HG02588 (cell line): ENCODE results near the gene COL15A1.

Experiments used
- ATAC-seq: cut with Tn5 transposase; IDR thresholded peaks from one replicate; pipeline ENCODE4 v1.9.1; 2021; ENCODE audit warnings: mild to moderate bottlenecking, moderate library complexity; ENCODE audit not compliant: unreplicated experiment

The COL15A1 gene

DNA sequence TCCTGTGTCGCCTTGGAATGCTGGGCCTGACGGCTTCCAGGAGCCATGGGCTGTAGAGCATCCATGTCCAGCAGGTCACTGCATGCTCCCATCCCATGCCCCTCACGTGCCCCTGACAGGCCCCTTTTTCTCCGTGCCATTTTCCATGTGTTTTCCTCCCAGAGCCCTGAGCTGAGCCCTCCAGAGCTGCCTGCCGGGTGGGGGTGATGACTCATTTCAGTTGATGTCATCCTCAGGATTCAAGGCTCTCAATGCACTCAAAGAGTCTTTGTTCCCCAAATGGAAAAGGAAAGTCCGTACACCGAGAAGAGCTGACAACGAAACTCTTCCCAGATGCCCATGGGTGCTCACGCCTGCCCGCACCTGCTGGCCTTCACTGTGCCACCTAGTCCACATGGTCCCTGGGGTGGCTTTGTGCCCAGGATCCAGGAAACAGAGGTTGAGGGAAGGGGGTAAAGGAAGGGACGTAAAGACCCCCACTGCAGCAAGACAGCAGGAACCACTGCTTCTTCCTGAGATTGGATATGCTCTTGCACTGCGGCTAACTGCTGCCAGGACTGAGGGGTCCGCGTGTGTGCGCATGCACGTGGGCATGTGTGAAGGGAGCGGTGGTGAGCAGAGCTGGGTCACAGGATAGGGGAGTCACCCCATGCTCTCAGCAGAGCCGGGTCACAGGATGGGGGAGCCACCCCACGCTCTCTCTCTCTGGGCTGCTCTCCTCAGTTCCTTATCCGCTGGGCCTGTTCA is 27.6 kb downstream of the COL15A1 start:
- ATAC-seq: no peak

DNA sequence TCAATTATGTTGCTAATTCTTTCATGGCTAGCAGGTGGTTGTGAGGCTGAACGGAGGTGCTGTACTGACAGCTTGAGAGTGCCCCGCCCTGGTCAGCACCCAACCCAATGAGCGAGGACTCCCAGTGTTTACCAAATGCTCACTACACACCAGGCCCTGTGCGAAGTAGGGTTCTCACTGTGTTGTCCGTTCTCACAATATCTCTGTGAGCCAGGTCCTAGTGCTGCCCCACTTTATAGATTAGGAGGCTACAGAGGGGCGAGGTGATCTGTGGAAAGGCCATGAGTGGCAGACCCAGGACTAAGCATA is 28.2 kb downstream of the COL15A1 start:
- ATAC-seq: no peak

DNA sequence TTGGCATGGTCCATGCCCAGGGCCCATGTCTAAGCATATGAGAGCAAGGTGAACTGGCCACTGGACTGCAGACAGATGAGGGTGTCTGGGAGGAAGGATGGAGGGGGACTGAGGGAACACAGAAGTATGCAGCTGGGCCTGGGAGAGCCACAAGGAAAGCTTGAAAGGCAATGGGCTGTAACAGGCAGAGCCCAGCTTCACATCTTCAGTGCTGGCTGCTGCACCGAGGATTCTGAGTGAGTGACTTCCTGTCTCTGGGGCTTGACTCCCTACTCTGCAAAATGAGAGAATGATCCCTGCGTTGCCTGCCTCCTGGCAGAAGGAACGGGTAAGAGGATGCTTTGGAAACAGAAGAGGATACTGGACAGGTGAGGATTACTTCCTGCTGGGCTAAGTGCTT is 29.0 kb downstream of the COL15A1 start:
- no peak for ATAC-seq

DNA sequence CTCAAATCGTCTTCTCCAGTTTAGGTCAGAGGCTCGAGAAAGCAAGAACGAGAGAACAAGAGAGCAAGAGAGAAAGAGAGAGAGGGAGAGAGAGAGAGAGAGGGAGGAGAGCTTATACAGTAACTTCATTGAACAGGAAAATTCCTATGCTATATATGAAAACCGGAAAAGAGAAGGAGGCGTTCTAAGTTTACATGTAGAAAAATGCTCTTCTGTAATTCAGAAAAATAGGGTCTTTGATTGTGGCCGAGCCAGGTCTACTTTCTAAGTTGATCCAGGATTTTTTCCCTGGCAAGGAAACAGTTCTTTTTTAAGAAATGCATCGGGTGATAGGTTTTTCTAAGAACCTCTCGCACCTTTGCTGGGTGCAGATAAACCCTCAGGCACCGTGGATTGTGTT is 29.5 kb downstream of the COL15A1 start:
- no peak for ATAC-seq

DNA sequence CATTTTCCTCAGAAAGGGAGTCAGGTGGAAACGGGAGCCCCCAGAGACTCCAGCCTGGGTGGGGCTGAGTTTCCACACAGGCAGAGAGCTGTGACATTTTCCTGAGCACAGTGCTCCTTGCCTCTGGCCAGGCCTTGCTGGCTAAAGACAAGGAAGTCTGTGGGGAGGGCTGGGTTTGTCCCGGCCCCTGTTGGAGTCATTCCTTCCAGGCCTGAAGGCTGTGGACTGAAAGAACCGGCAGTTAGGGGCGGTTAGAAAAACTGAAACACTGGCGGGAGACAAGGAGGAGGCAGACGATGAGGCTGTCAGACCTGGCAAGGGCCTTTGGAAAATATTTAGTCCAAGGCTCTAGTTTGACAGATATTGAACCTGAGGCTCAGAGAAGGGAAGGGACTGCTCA is 29.9 kb downstream of the COL15A1 start:
- ATAC-seq: no peak

DNA sequence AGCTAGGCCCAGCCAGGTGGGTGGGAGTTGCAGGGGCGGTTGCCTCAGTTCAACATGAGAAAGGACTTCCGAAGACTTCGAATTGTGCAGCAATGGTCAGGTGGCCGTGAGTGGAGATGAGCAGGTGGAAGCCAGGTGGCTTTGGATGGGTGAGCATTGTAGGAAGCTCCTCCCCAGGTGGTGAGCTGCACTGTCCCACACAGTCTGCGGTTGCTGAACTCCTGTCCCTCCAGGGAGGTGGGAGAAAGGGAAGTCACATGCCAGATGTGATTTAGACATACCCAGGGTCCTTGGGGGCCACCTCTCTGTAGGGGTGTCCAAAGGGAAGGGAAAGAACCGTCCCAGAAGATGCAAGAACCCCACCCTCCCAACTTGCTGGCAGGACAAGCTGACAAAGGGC is 30.4 kb downstream of the COL15A1 start:
- ATAC-seq: no peak

DNA sequence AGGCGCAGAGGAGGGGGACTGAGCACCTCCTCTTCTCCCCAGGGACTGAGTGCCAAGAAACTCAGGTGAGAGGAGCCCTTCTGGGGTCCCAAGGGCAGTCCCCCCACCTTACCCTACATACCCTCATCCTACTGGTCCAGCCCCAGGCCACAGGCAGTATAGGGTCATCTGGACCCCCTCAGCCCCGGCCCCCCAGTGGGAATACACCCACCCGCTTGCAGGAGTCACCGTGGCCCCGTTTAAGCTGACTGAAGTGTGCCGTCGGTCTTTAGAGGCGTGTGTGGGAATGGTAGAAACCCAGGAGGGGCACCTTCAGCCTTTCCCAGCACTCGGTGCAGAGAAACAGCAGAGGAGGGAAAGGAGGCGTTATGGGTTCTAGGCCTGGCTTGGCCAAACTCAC is 30.8 kb downstream of the COL15A1 start:
- no peak for ATAC-seq

DNA sequence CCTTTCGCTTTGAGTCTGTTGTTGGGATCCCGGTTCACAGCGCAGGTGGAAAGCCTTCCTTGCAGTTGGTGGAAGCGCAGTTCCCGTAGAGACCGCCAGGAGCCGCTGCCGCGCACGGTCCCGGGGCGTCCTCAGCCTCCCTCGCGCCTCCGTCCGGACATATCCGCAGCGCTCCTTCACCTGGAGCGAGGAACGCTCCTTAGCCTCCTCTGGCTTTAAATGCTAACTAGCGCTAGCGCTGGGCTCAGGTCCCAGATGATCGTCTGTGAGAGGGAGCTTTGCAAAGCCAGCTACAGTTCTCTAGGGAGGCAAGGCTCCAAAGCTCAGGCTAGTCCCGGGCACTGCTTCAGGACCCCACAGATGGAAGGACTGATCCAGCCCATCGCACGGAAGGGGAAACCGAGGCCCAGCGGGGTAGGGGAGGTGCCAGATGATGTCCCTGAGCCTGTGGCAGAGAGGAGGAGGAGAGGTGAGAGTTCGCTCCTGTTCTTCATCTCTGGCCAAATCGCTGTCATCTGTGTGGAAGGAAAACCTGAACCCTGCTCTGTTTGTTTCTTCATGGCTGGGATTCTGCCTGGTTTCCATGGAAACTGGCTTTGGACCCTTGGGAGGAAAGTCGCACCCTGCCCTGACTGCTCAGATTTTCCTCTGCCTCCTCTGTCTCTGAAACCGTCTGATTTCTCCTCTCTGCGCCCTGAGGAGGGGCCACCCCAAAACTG is 31.4 kb downstream of the COL15A1 start:
- ATAC-seq: peak; percentile 86

DNA sequence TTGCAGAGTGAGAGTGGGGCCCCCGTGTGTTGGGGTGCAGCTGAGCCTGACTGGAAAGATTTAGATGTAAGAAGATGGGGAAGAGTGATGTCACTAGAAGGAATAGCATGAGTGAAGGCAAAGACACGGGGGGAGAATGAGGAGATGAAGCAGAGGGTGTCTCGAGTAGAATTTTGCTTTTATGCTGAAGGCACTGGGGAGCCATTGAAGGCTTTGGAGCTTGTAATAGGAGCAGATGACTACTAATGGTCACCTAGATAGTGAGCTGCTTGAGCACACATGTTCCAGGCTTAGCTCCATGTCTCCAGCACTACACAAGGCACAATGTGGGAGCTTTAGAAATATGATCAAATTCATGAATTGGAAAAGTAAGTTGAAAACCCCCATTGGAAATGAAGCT is 32.1 kb downstream of the COL15A1 start:
- no peak for ATAC-seq

DNA sequence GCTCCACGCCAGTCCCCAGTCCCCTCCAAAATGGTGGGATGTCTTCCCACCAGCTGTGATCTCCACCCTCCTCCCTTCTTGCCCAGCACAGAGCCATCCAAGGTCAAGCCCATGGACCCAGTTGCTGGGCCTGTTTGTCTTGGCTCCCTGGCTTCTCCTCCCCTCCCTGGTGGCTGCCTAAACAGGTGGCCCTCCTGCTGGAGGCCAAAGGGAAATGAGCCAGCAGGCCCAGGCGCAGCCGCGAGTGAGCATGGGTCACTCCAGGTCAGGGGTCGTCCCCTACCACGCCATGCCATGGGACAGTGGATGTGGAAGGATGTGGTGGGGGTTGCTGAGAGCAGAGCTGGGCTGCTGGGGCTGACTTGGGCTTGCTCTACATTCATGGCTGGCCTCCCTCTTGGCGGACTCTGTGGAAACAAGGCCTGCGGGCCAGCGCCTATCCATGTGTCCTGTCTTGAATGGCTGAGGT is 33.6 kb downstream of the COL15A1 start:
- no peak for ATAC-seq

DNA sequence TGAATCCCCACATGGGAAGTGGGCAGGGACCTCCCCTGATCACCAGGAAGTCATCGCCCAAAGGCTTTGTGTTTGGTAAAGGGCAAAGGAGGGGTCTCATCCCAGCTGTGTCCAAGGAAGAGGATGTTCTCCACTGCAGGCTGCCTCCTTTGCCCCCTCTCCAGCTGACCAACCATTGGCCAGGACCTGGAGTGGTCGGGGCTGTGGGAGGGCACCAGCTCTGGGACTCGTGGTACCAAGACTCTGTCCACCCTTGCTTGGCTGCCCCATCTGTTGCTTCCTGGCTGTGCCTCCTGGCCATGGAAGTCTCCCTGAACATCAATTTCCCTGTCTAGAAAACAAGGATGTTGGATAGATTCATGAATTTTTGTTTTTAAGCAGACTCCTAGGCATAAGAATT is 34.1 kb downstream of the COL15A1 start:
- ATAC-seq: no peak

DNA sequence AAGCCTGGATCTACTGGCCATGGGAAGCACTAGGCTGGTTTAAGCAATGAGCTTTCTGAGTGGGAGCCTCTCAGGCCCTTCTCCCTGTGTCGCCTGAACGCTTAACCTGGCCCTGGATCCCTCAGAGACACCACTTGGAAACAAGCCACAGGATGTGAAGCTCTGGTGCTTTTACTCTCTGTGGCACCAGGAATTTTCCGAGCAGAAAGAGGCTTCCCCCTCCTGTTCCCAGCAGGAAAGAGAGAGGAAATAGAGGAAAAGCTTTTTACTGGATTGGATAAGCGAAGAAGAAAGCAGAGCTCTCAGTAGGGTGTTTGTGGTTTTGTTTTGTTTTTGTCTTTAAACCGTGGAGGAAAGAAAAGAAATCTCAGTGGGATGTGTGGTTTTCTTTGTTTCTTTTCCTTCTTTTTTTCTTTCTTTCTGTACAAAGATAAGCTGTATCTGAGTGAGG is 34.5 kb downstream of the COL15A1 start:
- no peak for ATAC-seq

DNA sequence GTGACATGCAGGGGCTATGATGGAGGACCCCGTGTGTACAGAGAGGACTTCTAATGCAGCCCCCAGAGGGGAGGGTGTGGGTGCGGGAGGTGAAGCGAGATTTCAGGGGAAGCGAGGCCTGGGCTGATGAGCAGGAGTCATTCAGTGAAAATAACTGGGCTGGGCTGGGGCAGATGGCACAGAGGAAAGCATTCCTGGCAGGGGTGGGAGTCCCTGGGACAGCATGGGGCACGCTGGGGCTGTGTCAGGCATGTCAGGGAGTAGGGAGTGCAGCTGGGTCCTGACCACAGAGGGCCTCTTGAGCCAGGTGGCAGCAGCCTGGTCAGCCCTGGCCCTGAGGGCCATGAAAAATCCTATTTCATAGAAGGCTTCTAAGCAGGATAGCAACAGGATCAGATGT is 36.6 kb downstream of the COL15A1 start:
- no peak for ATAC-seq

DNA sequence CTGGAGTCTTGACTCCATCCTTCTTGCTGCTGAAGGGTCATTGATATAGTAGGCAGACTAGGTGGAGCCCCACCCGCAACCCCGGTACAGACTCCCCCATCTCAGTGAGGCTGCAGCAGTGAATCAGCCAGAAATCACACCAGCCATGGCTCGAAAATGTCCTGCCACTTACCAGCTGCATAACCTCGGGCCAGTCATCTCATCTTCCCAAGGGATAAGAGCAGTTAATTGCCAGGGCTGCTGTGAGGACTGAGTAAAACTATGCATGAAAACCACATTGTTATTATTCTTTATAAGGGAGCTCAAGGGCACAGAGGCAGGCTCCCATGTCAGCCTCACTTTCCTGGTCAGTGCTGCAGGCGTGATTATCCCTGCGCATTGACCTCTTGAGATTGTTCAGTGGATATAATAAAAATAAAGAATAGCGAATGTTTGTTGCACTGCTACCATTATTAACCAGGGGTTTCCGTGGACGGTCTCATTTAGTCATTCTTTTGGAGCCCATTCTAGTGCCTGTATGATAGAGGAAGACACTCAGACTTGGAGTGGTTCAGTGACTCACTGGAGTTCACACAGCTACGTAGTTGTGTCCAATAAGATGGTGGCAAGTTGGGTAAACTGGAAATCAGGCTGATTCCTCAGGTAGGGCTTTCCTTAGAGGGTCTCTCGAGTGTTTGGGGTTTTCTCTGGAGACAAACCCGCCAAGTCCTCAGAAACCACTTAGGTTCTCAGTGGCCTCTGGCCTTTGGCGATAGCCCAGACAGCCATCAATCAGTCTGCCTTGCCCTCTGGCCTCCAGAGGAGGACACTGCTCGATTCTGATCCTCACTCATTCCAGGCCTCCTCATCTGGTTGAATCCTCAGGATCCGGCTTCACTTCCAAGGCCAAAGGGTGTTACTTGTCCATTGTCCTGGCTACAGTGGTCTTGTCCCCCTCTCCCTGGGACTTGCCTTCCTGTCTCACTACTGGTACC is 39.9 kb downstream of the COL15A1 start:
- ATAC-seq: no peak

DNA sequence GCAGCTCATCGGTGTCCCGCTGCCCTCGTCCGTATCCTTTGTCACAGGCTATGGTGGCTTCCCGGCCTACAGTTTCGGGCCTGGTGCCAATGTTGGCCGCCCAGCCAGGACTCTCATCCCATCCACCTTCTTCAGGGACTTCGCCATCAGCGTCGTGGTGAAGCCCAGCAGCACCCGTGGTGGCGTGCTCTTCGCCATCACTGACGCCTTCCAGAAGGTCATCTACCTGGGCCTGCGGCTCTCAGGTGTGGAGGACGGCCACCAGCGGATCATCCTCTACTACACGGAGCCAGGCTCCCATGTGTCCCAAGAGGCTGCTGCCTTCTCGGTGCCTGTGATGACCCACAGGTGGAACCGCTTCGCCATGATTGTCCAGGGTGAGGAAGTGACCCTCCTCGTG is 41.9 kb downstream of the COL15A1 start:
- ATAC-seq: no peak

DNA sequence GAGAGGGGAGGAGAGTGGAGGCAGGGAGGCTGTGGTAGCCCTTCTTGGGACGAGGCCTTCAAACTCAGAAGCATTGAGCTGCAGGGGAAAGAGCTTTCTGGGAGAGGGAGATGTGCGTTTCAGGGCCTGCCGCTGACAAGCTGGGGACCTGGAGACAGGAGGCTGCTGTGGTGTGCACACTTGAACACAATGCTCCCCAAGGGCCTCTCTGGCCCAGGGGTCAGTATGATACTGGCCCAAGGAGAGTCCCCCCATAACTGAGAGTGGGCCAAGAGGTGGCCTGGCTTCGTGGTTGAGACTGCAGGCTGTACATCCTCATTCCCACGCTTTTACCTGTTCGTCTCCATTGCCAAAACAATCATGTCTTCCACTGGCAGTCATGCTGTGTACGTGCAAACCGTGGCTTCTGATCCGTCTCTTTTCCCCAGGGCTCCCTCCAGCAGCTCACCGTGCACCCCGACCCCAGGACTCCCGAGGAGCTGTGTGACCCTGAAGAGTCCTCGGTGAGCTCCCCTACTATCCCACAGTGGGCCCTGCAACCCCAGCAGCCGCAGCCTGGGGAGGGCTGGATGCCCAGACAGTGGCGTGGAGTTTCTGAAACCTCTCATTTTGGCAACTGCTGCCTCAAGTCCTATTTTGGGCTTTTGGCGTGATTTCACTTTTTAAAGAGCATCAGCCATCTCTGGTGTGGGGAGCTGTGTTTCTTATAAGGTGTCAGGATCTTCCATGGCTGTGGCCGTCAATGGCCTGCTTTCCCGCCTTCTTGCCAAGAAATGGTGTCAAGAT is 43.4 kb downstream of the COL15A1 start:
- ATAC-seq: no peak

DNA sequence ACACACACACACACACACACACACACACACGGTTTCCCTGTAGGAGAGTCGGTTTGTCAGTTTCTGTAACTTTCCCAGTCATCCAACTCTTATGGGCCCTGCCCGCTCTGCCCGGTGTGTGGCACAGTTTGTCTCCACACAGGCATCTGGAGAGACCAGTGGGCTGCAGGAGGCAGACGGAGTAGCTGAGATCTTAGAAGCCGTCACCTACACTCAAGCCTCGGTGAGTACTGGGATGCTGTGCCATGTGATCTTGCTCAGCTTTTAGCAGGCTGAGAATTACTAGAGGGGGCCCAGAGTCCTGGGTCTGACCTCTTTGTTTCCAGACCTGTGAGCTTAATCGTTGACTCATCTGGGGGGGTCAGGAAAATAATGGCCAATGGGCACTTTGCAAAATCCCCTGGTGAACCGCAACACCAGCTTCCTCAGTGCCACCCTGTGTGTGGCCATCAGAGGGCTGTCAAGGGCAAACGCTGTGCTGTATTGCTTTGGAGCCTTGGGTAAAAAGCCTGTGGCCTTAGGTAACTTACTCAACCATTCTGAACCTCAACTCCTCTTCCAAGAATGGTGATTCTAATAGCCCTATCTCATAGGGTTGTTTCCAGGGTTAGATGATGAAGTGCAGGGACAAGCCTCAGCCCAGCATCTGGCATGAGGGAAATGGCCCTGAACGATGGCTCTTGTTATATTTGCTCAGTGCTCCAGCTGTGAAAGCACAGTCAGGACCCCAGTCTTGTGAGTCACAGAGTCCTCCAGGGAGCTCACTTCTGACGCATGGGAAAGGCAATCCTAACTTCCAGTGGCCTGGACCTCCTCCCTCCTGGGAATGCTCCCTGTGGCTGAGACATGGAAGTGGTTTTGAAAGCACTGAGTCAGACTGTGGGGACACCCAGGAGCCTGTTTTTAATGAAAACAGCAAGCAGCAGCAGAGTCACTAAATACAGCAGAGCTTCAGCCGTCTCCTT is 45.6 kb downstream of the COL15A1 start:
- no peak for ATAC-seq

DNA sequence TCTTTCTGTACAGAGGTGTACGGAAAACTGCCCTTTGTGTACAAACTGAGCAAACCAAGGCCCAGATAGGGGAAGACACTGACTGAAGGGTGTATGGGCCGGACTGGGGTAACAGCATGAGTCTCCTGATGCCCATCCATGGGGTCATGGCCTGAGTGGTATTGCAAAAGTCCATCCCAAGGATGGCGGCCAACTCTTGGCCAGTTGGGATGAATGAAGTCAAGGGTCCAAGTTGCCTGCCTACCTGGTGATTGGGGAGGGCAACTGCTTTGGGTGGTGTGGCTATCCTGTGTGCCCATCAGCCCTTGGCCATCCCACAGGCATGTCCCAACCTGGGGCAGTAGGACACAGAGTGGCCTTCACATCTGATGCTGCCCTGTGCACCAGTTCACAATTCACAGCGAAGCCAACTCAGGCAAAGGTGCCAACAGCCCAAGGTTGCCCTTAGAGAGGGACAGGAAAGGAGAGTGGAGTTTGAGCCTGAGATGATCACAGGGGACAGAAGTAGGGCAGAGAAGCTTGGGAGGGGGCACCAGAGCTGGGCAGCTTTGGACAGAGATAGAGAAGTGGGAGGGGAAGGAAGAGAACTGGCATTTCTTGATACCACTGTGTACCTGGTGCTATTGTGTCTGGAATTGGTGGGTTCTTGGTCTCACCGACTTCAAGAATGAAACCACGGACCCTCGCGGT is 46.6 kb downstream of the COL15A1 start:
- no peak for ATAC-seq
